Midbrain (tissue), 1 donor: ENCODE results near the gene MANF.

Experiments used
- DNase-seq: peaks from one replicate; lab custom pipeline; 2025; lab: John Stamatoyannopoulos, UW

The MANF gene

GRCh38 chr3:51390246-51391074 lies 5.4 kb downstream of the MANF start:
- no peak for DNase-seq

- DNase-seq = peak; percentile 96
Measured at GRCh38 chr3:51391075-51391565, 6.0 kb downstream of the MANF start, which contains the start of gene RBM15B. RBM15B (plus strand) TSS chr3:51391285; CDS start chr3:51391400, 115 bp downstream.

DNA sequence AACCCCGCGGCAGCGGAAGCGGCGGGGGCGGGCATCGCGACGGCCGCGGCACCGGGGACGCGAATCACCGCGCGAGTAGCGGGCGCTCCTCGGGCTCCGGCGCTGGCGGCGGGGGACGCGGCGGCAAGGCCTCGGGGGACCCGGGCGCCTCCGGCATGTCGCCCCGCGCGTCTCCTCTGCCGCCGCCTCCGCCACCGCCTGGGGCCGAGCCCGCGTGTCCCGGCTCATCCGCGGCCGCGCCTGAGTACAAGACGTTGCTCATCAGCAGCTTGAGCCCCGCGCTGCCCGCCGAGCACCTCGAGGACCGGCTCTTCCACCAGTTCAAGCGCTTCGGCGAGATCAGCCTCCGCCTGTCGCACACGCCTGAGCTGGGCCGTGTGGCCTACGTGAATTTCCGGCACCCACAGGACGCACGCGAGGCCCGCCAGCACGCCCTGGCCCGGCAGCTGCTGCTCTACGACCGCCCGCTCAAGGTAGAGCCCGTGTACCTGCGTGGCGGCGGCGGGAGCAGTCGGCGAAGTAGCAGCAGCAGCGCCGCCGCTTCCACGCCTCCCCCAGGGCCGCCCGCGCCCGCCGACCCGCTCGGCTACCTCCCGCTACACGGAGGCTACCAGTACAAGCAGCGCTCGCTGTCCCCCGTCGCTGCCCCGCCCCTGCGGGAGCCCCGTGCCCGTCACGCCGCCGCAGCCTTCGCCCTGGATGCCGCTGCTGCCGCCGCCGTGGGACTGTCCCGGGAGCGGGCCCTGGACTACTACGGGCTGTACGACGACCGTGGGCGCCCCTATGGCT lies 6.7 kb downstream of the MANF start:
- no peak for DNase-seq

GRCh38 chr3:51392355-51393133 lies 7.5 kb downstream of the MANF start:
- no peak for DNase-seq

- no peak for DNase-seq
Measured at GRCh38 chr3:51393134-51393495, 8.0 kb downstream of the MANF start.

- DNase-seq = no peak
Measured at GRCh38 chr3:51393564-51393963, 8.5 kb downstream of the MANF start.

DNA sequence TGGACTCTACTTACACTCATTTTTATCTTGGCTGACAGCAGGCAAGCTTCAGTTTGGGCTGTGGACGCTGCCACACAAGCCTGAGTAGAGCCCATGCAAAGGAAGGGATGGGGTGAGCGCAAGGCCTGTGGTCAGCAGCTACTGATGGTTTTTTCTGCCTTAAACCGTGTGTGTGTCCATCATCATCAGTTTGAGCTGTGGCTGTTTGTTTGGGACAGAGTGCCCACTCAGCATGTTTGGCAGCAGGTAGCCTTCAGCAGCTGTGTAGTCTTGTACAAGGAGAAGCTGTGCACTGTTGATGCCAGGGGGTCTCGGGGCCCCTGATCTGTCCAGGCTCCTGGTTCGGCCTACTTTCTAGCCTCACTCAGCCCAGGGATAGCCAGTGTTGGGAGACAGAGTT lies 9.4 kb downstream of the MANF start:
- no peak for DNase-seq

DNA sequence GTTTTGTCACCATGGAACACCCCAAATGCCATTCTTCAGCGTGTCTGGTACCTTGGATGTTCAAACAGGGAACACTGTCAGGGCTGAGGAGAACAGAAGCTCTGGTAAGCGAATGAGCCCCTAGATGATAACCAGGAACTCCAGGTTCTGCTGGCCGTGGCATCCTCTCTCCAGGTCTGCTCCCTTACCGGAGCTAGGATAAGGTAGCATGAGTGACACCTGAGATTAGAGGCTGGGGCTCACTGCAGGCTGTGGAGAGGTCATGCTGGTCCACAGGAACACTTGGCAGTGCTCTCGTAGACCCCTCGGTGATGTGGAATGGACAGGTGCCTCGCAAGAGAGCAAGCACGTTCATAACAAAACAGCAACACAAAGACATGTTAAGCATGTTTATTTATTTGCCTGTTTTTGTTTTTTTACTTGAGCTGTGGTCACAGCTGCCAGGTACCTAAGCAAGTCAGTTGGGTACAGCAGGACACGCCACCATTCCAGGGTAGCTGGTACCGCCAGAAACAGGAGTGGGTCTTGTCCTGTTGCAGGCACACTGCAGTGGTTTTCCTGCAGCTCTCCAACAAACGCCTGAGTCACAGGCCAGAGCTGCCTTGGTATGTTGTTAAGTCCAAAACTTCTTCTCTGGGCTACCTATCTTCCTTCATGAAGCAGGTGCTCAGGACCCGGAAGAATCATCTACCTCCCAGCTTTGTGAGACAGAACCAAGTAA lies 10.6 kb downstream of the MANF start:
- no peak for DNase-seq

GRCh38 chr3:51396401-51396800 lies 11.3 kb downstream of the MANF start:
- DNase-seq = no peak

- DNase-seq = no peak
Measured at GRCh38 chr3:51397392-51397791, 12.3 kb downstream of the MANF start.

DNA sequence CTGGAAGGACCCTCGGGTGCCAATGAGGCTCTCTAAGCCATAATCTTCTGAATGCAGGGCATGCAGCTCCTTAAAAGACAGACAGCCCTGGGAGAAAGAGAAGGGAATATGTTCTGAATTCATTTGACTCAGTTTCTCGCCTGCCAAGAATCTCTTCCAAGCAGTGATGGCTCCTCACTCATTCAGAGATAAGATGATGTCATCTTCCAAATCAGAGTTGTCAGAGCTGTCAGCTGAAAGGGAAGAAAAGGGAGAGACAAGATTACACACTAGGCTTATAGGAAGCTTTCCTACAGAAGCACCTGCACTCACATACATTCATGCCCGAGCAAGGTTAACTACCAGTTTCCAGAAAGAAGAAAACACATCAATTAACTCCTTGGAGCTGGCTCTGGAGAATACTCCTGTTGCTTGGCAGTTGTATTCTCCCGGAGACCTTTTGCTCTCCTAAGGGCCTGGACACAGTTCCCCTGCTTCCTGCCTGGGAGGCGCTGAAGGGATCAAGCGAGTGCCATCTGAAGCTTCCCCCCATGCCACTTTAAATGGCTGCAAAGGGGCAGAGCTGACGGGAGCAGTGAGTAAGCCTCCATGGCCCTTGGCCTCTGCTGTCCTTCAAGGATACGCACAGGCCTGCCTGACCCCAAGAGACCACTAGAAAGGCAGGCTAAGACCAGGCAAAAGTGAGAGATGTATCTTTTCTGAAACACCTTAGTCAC lies 13.7 kb downstream of the MANF start:
- no peak for DNase-seq

GRCh38 chr3:51400166-51400565 lies 15.1 kb downstream of the MANF start:
- no peak for DNase-seq

DNA sequence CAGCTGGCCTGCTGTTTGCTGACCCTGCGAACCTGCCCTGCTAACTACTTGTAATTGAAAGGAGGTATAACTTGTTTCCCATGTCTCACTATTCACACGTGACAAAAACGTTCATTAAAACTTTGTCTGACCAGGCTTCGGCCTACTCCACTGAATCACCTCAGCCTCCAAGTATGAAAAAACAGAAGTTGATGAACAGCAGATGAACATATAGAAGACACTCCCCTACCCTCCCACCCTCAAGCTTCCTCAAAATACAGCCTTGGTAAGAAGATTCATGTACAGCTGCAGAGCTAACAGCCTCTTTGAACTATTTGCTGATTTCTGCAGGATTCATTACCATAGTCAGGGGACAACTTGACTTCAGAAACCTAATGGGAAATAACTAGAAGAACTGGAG lies 16.6 kb downstream of the MANF start:
- DNase-seq = no peak

DNA sequence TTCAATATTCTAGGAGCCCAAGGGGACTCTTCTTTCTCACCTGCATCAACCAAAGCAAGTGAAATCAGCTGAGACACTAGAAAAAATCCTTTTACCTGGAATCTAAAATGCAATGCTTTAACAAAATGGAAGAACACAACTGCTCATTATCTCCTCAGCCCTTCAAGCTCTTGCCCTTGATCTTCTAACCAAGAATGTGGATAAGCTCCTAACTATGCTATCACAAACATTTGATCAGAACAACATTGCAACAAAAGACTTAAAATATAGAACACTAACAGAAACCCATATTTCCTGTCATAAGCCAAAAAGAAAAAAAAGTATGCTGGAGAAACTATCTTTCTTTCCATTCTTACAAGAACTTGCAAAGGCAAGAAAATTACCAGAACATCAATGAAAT lies 18.6 kb downstream of the MANF start:
- no peak for DNase-seq

- DNase-seq = no peak
Measured at GRCh38 chr3:51408021-51408420, 22.9 kb downstream of the MANF start.

DNA sequence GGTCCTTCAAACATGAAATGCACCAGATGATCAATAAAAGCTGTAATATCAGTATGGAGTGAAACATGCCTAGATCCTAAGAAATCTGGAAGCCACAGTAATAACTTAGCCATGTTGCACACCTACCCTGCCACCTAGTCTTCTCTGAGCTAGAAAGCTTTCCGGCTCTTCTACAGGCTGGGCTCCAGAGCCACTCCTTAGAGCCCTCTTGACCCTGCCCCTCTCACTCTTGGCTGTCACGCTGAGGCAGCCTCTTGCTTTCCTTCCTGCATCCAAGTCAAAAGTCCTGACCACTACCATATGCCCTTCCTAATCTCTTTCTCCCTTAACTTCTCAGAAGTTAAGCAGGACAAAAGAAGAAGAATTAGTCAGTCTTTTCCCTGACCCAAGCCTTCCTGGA lies 23.7 kb downstream of the MANF start:
- no peak for DNase-seq

- no peak for DNase-seq
Measured at GRCh38 chr3:51422211-51422610, 37.1 kb downstream of the MANF start.

GRCh38 chr3:51426921-51427320 lies 41.8 kb downstream of the MANF start:
- no peak for DNase-seq

DNA sequence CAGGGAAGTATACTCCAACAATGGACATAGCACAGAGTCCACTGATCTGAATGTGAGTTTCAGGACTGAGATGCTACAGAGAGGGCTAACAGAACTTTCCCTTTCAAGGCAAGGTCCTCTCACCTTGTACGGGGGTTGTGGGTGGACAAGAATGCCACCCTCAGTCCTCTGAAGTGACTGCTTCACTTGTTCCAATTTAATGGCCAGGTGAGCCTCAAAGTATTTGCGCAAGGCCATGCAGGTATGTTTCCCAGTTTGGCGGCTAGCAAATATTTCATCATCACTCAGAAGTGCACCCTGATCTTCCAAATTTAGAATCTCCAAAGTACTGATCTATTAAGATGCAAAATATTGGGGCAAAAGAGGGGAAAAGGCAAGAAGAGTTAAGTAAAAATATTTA lies 44.0 kb downstream of the MANF start:
- DNase-seq = no peak

- DNase-seq = no peak
Measured at GRCh38 chr3:51434110-51434509, 49.0 kb downstream of the MANF start.

GRCh38 chr3:51434746-51435327 lies 49.7 kb downstream of the MANF start:
- DNase-seq = peak; percentile 2
